NCI-H2029 treated with DMSO at 0.1 percent for 48 hours (cell line): ENCODE results near the gene SAG.
A peak's percentile ranks its signal among the peaks of the same experiment; 100 is the strongest.

Experiments
- DNase-seq: peaks from one replicate; lab custom pipeline; 2025; lab: John Stamatoyannopoulos, UW

The SAG gene

GRCh38 chr2:233380132-233380895, 72.7 kb downstream of the SAG start:
- DNase-seq, result no peak

DNA sequence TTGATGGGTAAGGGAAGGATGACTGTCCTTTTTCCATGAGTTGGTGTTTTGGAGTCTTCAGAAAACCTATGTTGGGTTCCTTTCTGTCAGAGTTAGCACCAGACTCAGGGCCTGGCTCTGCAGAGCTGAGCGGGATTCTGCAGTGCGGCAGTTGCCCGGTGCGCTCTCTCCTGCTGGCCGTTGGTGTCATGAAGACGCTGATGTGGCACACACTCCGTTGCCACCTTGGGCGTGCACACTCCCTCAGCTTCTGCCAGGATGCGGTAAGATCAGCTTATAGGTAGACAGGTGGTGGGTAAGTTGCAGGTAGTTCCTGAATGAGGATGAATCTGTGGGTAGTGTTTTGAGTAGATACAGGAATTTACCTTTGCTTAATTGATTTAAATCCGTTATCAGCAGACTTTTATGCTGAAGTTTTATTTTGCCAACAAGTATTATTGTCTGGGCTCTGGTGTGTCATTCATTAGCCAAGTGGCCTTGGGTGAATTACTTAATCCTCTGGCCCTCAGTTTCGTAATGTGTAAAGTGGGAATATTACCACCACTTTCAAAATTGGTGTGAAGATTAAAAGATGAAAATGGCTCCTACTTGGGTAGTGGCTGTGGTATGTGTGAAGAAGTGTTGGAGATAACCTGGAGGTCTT, 73.5 kb downstream of the SAG start:
- no peak for DNase-seq

GRCh38 chr2:233381638-233381995, 74.0 kb downstream of the SAG start:
- DNase-seq, result no peak

GRCh38 chr2:233384015-233384414, 76.4 kb downstream of the SAG start:
- DNase-seq, result no peak

GRCh38 chr2:233384811-233385488, 77.3 kb downstream of the SAG start:
- DNase-seq, result no peak

GRCh38 chr2:233385489-233386044, 78.0 kb downstream of the SAG start:
- DNase-seq, result no peak

DNA sequence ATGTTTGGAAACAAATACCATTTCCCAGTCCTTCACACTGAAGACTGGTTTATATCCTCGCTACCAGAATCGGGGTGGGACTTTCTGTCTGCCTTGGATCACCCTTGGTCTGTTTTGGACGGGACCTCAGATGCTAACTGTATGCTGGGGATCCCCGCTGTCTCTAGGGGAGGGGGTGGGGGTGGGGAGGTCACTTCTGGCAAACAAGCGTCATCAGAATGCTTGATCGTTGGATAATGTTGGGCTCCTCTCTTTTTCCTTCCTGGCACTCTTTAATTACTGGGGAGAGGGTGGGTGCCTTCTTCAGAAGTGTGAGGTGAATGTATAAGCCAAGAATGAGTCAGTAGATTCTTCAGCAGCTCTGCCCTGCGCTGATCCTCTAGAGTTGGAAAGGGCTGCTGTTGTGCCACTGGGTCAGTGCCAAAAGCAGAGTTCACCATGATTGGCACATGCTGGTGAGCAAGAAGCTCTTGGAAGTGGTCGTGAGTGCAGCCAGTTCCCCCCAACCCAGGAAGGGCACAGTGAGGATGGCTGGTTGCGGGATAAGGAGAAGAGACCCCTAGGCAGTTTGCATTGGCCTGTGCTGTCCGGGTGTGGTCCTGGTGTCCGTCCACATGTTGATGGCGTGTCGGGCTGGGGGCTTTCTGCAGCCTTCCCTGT, 78.9 kb downstream of the SAG start:
- DNase-seq, result no peak

DNA sequence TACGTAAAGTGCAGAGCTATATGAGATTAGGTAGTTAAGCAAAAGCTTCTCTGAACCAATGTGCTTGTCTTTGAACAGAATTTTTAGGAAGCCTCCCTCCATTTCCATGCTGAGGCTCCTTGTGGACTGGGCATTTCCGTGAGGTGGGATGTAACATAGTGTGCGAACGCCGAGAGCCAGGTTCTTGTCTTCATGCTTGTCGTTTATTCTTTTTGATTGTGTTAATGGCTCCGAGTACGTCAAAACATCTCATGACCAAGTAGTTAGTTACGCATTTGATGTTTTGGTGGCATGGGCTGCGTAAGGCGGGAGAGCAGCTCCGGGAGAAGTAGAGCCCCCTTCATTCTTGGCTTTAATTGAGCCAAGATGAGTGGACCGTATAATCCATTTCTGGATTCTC, 79.6 kb downstream of the SAG start:
- DNase-seq, result no peak

GRCh38 chr2:233387667-233388528, 80.3 kb downstream of the SAG start:
- DNase-seq, result peak; percentile 39

- DNase-seq, result no peak
Measured at GRCh38 chr2:233389601-233390125, 82.0 kb downstream of the SAG start.

- DNase-seq, result no peak
Measured at GRCh38 chr2:233395687-233396086, 88.1 kb downstream of the SAG start.
